Anterior cingulate cortex (tissue), 58 donors: ENCODE measurements around the gene PLXDC1.

Experiments
- DNase-seq, 58 donors: peaks; one replicate each; lab custom pipeline; 2025; lab: John Stamatoyannopoulos, UW

Gene PLXDC1

DNA sequence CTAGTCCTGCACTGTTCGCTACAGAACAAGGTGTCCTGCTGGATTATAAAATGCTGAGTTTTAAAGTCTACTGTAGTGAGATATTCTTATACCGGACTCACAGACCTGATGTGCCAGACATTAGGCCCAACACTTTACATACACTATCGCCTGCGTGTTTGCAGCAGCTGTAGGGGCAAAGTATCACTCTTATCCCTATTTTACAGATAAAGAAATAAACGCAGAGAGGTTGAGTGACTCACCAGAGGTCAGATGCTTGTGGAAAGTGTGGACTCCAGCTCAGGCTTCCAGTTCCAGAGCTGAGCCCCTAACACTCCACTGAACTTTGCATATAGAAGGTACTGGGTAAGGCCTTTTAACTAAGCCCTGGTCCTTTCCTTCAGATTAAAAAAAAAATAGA, 47.4 kb downstream of the PLXDC1 start:
- no peak for DNase-seq

DNA sequence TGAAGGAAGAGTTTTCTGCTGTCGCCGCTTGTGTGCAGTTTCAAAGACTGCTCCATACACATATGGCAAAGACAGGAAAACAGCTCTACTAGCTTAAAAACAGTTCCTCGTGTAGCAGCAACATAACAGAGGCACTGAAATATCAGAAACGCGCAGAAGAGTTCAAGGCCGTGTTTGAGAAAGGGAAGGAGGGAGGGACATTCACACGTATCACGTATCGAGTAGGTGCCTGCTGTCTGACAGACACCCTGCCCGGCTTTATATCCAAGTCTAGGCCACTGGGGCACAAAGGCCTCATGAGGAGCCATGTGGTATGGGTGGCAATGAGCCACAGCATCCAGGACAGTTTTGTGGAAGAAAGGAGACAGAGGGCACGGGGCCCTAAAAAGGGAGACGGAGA, 50.3 kb downstream of the PLXDC1 start:
- no peak for DNase-seq

GRCh38 chr17:39100530-39100929, 50.9 kb downstream of the PLXDC1 start:
- DNase-seq: no peak

DNA sequence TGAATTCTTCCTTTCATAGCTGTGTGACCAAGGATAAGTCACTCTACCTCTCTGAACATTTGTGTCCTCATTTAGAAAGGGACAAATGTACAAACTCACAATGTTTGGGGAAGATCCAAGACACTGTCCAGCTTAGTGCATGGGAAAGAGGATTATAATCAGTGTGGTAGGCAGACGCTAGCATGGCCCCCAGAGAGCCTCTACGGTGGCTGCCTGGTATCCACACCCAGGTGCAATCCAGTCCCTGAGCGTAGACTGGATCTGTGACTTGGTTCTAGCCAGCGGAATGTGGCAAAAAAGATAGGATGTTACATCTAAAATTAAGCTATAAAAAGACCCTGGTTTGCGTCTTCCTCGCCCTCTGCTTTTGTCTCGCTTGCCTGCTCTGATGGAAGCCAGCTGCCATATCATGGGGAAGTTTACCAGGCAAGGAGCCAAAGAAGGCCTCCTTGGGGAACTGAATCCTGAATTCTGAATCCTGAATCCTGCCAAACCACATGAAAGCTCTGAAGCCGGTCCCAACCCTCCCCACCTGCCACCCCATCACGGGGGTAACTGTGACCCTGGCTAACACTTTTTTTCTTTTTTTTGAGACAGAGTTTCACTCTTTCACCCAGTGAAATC, 51.7 kb downstream of the PLXDC1 start:
- no peak for DNase-seq

DNA sequence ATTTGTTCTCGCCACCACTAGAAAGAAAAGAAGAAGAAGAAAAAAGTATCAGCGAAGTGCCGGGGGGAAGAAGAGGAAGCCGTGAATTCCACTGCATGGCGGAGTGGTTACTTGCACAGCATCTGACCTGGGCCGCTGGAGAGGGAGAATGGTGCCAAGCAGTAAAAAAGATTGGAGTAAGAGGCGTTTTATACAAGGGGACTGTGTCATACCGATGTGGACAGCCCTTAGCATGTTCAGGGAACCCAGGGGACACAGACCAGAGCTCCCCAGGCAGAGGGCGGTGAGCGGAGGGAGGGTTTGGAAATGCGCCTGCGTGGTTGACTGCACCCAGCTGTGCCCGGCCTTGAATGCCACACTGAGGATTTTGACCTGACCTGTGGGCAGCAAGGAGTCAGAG, 52.8 kb downstream of the PLXDC1 start:
- no peak for DNase-seq

DNA sequence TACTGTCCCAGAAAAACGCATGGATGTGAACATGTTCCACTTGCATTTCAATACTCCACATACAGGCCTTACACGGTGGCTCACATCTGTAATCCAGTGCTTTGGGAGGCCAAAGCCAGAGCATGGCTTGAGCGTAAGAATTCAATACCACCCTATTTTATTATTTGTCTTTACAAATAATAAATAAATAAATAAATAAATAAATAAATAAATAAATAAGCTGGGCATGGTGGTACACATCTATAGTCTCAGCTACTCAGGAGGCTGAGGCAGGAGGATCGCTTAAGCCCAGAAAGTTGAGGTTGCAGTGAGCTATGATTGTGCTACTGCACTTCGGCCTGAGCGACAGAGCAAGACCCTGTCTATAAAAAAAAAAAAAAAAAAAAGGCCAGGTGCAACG, 53.9 kb downstream of the PLXDC1 start:
- no peak for DNase-seq

DNA sequence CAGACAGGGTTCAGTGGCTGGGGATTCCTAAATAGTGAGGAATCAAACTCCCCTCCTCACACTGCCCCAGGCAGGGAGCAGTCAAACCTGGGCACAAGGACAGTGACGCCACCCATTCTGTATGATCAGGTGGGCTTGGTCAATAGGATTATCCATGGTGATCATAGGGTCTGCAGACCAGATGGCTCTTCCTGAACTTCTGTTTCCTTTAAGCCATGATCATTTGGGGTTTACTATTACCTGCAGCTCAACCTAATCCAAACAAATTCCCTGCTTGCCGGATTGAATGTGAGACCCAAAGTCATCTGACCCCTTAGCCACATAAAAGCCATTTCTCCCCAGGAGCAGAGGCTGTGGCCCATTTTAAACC, 54.3 kb downstream of the PLXDC1 start:
- no peak for DNase-seq

GRCh38 chr17:39096508-39097149, 54.8 kb downstream of the PLXDC1 start:
- no peak for DNase-seq

DNA sequence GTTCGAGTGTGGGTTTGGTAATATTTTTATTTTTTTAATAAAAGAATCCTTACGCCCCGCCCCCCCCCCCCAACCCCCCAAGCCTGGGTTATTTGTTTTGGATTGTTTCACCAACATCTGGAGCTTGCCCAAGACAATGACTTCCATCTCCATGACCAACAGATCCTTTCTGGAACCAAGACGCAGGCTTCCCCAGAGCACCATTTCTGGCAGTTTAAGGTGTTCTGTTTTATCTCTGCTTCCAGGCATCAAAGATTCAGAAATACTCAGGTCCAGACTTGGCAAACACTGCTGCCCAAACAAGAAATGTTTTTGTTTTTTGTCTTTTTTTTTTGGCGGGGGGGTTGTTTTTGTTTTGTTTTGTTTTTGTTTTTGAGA, 56.1 kb downstream of the PLXDC1 start:
- no peak for DNase-seq

DNA sequence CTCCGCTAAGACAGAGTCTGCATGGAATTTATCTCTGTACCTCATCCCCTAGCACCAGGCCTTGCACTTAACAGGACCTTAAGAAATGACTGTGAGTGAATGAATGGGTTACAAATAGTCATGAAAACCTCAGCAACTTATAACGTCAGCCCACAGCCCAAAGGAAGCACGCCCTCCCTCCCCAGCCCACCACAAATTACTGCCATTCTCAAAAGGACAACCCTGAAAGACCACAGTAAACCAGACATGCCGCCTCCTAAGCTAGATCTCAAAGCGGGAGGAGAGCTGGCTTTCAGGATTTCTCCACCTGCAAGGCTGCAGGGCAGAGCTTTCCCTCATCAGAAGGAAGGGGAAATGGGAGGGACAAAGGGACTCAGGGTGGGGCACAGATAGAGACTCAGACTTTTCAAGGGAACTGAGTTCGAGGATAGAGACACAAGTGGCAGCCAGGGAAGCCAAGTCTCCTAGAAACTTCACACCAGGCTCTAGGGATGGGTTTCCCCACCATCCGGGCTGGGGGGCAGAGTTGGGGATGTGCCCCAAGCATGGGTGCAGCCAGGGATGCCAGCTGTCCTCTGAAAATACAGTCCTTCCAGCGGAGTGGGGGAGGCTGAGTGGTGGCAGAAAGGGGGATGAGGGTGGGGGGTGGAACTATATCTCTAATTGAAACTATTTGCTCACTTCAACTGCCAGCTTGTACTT, 56.7 kb downstream of the PLXDC1 start:
- no peak for DNase-seq

DNA sequence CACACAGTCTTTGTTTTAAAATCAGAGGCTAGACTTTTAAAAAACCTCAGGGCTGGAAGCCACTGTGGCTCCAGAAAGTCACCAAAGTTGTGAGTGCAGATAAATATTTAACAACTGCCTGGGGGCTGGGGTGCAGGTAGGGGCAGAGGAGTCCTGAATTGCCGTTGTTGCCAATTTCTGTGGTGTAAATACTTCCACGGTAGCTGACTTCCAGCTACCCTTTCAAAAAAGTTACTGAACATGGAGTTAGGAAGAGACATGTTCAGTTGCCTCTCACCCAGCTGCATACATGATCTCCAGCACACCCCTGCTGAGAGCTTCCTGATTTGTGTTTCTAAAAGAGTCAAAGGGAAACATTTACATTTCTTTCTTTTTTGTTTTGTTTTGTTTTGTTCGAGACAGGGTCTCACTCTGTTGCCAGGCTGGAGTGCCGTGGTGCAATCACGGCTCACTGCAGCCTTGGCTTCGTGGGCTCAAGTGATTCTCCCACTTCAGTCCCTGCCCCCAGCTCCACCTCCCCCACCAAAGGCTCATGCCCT, 58.7 kb downstream of the PLXDC1 start:
- no peak for DNase-seq

- peak in 2 of 58 donors; percentile 6 to 21 for DNase-seq
Measured at GRCh38 chr17:39090908-39091665, 60.4 kb downstream of the PLXDC1 start.

GRCh38 chr17:39090400-39090799, 61.0 kb downstream of the PLXDC1 start:
- no peak for DNase-seq

GRCh38 chr17:39084558-39084957, 66.9 kb downstream of the PLXDC1 start:
- DNase-seq: no peak

- no peak for DNase-seq
Measured at GRCh38 chr17:39083270-39083669, 68.2 kb downstream of the PLXDC1 start.

DNA sequence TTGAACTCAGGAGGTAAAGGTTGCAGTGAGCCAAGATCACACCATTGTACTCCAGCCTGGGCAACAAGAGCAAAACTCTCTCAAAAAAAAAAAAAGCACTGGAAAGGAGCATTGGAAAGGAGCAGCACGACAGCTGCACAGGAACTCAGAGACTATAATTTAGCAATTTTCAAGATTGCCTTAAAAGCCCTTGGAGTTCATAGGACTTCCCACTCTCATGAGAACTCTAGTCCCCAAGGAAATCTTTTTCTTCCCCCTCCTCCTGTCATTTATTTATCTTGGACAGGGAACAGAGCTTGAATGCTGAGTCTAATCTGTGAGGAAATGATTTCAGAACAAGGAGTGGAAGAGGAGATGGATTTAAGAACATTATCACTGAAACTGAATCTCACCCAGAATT, 69.0 kb downstream of the PLXDC1 start:
- no peak for DNase-seq

- no peak for DNase-seq
Measured at GRCh38 chr17:39081851-39082250, 69.6 kb downstream of the PLXDC1 start.

DNA sequence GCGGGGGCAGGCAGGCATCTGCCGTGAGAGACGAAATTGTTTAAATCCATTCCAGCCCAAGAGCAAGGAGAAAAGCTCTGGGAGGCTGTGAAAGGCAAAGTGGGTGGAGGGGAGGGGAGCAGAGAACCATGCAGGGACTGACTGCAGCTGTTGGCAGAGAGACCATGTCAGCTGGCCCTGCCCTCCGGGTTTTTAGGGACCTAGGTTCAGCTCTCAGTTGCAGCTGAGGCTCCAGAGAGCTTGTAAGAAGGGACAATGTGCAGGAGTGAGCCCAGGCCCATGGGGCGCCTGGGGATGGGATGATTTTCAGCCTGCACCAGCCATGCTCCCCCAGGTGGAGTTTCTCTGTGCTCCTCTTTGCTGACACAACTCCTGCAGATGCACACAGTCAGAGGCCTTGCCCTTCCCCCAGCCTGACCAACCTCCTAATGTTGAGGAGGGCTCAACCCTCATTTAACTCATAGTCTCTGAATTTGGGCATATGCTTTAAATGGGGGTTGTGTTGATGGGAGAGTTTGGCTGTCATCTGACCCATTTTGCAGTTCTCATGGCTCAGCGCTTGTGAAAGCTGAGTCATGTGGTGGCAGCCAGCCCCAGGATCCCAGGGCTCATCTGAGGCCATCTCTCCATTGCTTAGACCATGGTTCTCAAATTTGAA, 70.9 kb downstream of the PLXDC1 start:
- DNase-seq: peak in 5 of 58 donors; percentile 10 to 33 (median 16)

DNA sequence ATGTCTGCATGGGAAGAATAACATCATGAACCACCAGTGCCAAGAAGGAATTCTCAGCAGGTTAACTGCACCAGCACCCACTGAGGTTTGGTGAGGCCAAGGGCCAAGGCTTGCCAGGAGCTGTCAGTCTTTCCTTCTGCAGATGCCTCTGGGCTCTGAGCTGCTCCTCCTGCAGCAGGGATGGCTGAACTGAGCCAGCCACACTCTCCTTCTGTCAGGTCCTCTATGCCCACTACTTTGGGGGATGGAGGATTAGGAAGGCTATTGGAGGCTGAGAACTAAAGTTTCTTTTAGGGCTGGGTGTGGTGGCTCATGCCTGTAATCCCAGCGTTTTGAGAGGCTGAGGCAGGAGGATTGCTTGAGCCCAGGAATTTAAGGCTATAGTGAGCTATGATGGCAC, 71.6 kb downstream of the PLXDC1 start:
- DNase-seq: no peak

DNA sequence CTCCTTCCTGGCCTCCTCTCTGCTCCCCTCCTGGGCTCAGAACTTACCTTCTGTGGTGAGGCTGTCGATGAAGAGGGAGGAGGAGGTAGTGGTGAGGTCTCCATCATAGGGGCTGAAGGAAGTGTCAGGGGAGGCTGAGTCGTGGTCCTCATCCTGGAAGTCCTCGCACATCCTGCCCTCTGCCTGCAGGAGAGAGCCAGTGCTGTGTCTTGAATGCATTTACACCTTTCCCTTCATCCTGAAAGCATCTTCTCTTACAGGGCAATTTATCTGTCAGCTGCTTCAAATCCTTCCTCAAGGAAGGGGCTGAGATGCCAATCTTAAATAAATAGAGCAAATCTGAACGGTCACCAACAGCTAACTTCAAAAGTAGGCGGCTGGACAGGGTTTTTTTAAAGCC, 73.6 kb downstream of the PLXDC1 start:
- no peak for DNase-seq

- no peak for DNase-seq
Measured at GRCh38 chr17:39077252-39077651, 74.2 kb downstream of the PLXDC1 start.
